Activated CD4-positive, alpha-beta memory T cell treated with anti-CD3 and anti-CD28 coated beads, Interleukin-2, amount 10 ng/mL, durations not matched to agents 7 days and 5 days (primary cell): Measurements from ENCODE around the gene VSIR. TPM values are rescaled to one million over a fixed set of nuclear protein-coding genes. Genes with fewer than 3 reads are reported as not detected.
A peak's percentile ranks its signal among the peaks of the same experiment; 100 is the strongest.

Experiments used
- CTCF ChIA-PET: fragments of 350-600 bp; sonication (Branson Sonifier 250); formaldehyde crosslinking; loops from one replicate; lab custom pipeline; 2021; ENCODE audit warnings: antibody characterized with exemption, inconsistent platforms; lab: Charles Lee
- POLR2A ChIA-PET: fragments of 350-600 bp; sonication (Branson Sonifier 250); formaldehyde crosslinking; loops from one replicate; lab custom pipeline; 2021; ENCODE audit warnings: antibody characterized with exemption; lab: Charles Lee
- DNase-seq: peaks from one replicate; pipeline ENCODE4 v3.0.0-alpha.2; 2020
- H3K27ac Mint-ChIP-seq: one replicate; pipeline ENCODE4 v1.8.0; 2021; ENCODE audit warnings: mild to moderate bottlenecking, mixed read lengths
- H3K27me3 Mint-ChIP-seq: one replicate; pipeline ENCODE4 v1.8.0; 2021; ENCODE audit warnings: mixed read lengths
- H3K36me3 Mint-ChIP-seq: one replicate; pipeline ENCODE4 v1.8.0; 2021; ENCODE audit warnings: low read depth, mixed read lengths
- H3K4me1 Mint-ChIP-seq: one replicate; pipeline ENCODE4 v1.8.0; 2021; ENCODE audit warnings: mixed read lengths
- H3K4me3 Mint-ChIP-seq: one replicate; pipeline ENCODE4 v1.8.0; 2021; ENCODE audit warnings: mild to moderate bottlenecking, mixed read lengths
- H3K9me3 Mint-ChIP-seq: one replicate; pipeline ENCODE4 v1.8.0; 2021; ENCODE audit warnings: mixed read lengths
- total RNA-seq, 2 experiments: library from RNA; stranded (reverse); gene quantifications; one replicate each; pipeline ENCODE4 v1.2.3, GENCODE V29; 2021

VSIR gene
- total RNA-seq, 2 experiments from 2014 or later, result 109 TPM

DNA sequence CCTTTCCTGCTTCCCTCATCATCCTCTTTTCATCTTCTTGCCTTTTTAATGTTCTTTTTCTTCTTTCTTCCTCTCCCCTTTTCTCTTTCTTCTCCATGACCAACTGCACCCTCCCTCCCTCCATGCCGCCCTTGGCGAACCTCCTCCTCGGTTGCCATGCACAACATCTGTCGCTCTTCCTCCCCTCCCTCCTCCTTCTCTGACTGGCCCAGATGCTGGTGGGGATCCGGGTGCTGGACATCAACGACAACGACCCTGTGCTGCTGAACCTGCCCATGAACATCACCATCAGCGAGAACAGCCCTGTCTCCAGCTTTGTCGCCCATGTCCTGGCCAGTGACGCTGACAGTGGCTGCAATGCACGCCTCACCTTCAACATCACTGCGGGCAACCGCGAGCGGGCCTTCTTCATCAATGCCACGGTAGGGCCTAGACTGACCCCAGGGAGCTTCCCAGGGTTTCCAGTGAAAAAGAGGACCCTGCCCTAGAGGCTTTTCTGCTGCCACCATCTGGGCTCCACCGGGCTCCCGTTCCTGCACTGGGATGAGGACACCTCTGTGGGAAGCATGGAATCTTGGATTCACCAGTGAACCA lies 11.5 kb upstream of the VSIR start:
- Mint-ChIP-seq H3K27me3 (peaks cover 3% of the 10 kb centered on the region), H3K4me1 (peaks cover 17% of the 10 kb centered on the region), H3K27ac (no peak overlapping the region), H3K9me3 (no peaks in the 10 kb centered on the region), H3K36me3 (no peaks in the 10 kb centered on the region), H3K4me3 (no peak overlapping the region)
- ChIA-PET POLR2A (no interaction called here), CTCF (no interaction called here)
- no peak for DNase-seq

- no peak for DNase-seq
- Mint-ChIP-seq H3K36me3 (no peaks in the 10 kb centered on the region), H3K27me3 (peaks cover 3% of the 10 kb centered on the region), H3K4me1 (peaks cover 23% of the 10 kb centered on the region), H3K27ac (no peak overlapping the region), H3K9me3 (no peaks in the 10 kb centered on the region), H3K4me3 (no peak overlapping the region)
- POLR2A ChIA-PET, result no interaction called here
- CTCF ChIA-PET, result interaction anchor here (1.9 kb wide), 1 partner anchor 11 kb away, joined by 5 read pairs; the partner anchor contains the start of gene VSIR
These were observed 10.8 kb upstream of the VSIR start for GRCh38 chr10:71783917-71784678.

- POLR2A ChIA-PET, result interaction anchor here (1.3 kb wide), 1 partner anchor 10 kb away, joined by 3 read pairs; the partner anchor contains the start of gene VSIR
- H3K27ac Mint-ChIP-seq, result no peak overlapping the region
- no peak overlapping the region for H3K4me3 Mint-ChIP-seq
- H3K4me1 Mint-ChIP-seq, result peaks cover 29% of the 10 kb centered on the region
- peaks cover 3% of the 10 kb centered on the region for H3K27me3 Mint-ChIP-seq
- no peak for DNase-seq
- CTCF ChIA-PET, result interaction anchor here (0.6 to 1.9 kb wide), 2 partner anchors 10 to 118 kb away, joined by 3 to 5 read pairs; partner anchors contain the start of gene VSIR
- no peaks in the 10 kb centered on the region for H3K9me3 Mint-ChIP-seq
- H3K36me3 Mint-ChIP-seq, result no peaks in the 10 kb centered on the region
These were observed 9.7 kb upstream of the VSIR start for GRCh38 chr10:71782917-71783490.

GRCh38 chr10:71782221-71782916 lies 9.0 kb upstream of the VSIR start:
- Mint-ChIP-seq H3K4me1 (peaks cover 34% of the 10 kb centered on the region), H3K27me3 (peaks cover 2% of the 10 kb centered on the region), H3K36me3 (peaks cover 2% of the 10 kb centered on the region), H3K4me3 (no peak overlapping the region), H3K9me3 (peaks cover 4% of the 10 kb centered on the region), H3K27ac (no peak overlapping the region)
- ChIA-PET POLR2A (interaction anchor here (1.3 kb wide), 1 partner anchor 10 kb away, joined by 3 read pairs; the partner anchor contains the start of gene VSIR), CTCF (interaction anchor here (0.6 to 1.9 kb wide), 2 partner anchors 9 to 117 kb away, joined by 3 to 5 read pairs; partner anchors contain the start of gene VSIR)
- no peak for DNase-seq

- H3K4me1 Mint-ChIP-seq, result peaks cover 50% of the 10 kb centered on the region
- peaks cover 5% of the 10 kb centered on the region for H3K9me3 Mint-ChIP-seq
- ChIA-PET CTCF (interaction anchor here (0.8 to 2.2 kb wide), 2 partner anchors 31 to 83 kb away, joined by 3 to 5 read pairs; no protein-coding TSS in a partner anchor), POLR2A (no interaction called here)
- no peak overlapping the region for H3K4me3 Mint-ChIP-seq
- H3K27me3 Mint-ChIP-seq, result no peaks in the 10 kb centered on the region
- H3K27ac Mint-ChIP-seq, result no peak overlapping the region
- H3K36me3 Mint-ChIP-seq, result peaks cover 3% of the 10 kb centered on the region
- DNase-seq, result no peak
These were observed 7.4 kb upstream of the VSIR start for GRCh38 chr10:71780719-71781118.

- Mint-ChIP-seq H3K9me3 (peaks cover 5% of the 10 kb centered on the region), H3K36me3 (peaks cover 3% of the 10 kb centered on the region), H3K27me3 (no peaks in the 10 kb centered on the region), H3K27ac (no peak overlapping the region), H3K4me3 (no peak overlapping the region), H3K4me1 (peaks cover 56% of the 10 kb centered on the region)
- ChIA-PET POLR2A (interaction anchor here (1.3 kb wide), 1 partner anchor 82 kb away, joined by 3 read pairs; no protein-coding TSS in a partner anchor), CTCF (interaction anchor here (2.2 kb wide), 1 partner anchor 31 kb away, joined by 5 read pairs; no protein-coding TSS in a partner anchor)
- no peak for DNase-seq
These were observed 6.8 kb upstream of the VSIR start for GRCh38 chr10:71780156-71780555.

DNA sequence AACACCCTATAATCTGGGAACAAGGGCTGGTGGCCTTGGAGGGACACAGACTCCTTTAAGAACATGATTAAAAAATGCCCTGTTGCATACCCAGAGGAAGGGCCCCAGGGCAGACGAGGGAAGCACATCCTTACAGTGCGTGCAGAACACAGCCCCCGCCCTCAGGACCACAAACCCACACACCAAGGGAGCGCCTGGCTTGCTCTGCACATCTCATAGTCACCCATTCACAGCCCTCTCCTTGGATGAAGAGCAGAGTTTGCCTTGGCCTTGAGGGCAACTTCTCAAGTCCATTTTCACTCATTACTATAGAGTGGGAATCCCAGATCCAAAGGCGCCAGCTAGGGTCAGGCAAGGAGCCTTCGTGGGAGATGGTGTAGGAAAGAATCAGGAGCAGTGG lies 6.3 kb upstream of the VSIR start:
- Mint-ChIP-seq H3K4me1 (peaks cover 60% of the 10 kb centered on the region), H3K36me3 (peaks cover 3% of the 10 kb centered on the region), H3K4me3 (no peak overlapping the region), H3K9me3 (peaks cover 5% of the 10 kb centered on the region), H3K27me3 (no peaks in the 10 kb centered on the region), H3K27ac (peak overlapping the region; percentile 61)
- ChIA-PET CTCF (interaction anchor here (2.2 kb wide), 1 partner anchor 32 kb away, joined by 5 read pairs; no protein-coding TSS in a partner anchor), POLR2A (interaction anchor here (1.3 kb wide), 1 partner anchor 81 kb away, joined by 3 read pairs; no protein-coding TSS in a partner anchor)
- DNase-seq, result peak; percentile 62

- Mint-ChIP-seq H3K27me3 (no peaks in the 10 kb centered on the region), H3K9me3 (peaks cover 5% of the 10 kb centered on the region), H3K36me3 (peaks cover 3% of the 10 kb centered on the region), H3K4me3 (no peak overlapping the region), H3K4me1 (peaks cover 70% of the 10 kb centered on the region), H3K27ac (no peak overlapping the region)
- ChIA-PET POLR2A (no interaction called here), CTCF (no interaction called here)
- no peak for DNase-seq
These were observed 4.9 kb upstream of the VSIR start for GRCh38 chr10:71778071-71778825.

DNA sequence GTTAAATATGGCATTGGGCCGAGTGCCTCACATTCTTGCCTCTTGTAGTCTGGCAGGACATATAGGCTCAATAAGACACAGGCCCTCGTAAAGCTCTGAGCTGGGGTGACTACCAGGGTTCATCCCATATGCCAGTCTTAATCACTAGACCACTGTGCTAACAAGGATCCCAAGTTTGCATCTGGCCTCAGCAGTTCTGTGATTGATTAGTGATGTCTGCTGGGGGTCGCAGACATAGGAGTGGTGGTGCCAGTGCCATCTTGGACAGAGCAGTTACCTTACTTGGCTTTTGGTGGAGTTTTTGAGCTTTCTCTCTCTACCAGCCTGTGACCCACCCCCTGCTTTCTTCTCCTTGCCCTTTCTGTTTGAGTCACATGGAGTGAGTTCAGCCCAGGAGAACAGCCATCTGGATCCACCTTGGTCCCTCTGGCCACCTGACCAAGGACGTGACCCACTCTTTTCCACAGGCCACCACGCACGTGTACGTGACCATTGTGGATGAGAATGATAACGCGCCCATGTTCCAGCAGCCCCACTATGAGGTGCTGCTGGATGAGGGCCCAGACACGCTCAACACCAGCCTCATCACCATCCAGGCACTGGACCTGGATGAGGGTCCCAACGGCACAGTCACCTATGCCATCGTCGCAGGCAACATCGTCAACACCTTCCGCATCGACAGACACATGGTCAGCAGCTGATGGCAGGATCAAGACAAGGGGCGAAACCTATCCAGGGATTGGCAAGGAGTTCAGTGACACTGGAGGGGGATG lies 4.1 kb upstream of the VSIR start:
- H3K27me3 Mint-ChIP-seq, result no peaks in the 10 kb centered on the region
- no peak overlapping the region for H3K27ac Mint-ChIP-seq
- no peak overlapping the region for H3K4me3 Mint-ChIP-seq
- ChIA-PET CTCF (interaction anchor here (1.3 kb wide), 1 partner anchor 79 kb away, joined by 5 read pairs; no protein-coding TSS in a partner anchor), POLR2A (interaction anchor here (0.7 kb wide), 1 partner anchor 10 kb away, joined by 3 read pairs; no protein-coding TSS in a partner anchor)
- DNase-seq, result no peak
- peaks cover 3% of the 10 kb centered on the region for H3K36me3 Mint-ChIP-seq
- H3K9me3 Mint-ChIP-seq, result peaks cover 5% of the 10 kb centered on the region
- peaks cover 67% of the 10 kb centered on the region for H3K4me1 Mint-ChIP-seq

- no peaks in the 10 kb centered on the region for H3K27me3 Mint-ChIP-seq
- H3K4me1 Mint-ChIP-seq, result peaks cover 74% of the 10 kb centered on the region
- no peak for DNase-seq
- peaks cover 12% of the 10 kb centered on the region for H3K36me3 Mint-ChIP-seq
- no peak overlapping the region for H3K4me3 Mint-ChIP-seq
- POLR2A ChIA-PET, result interaction anchor here (5.9 to 6.1 kb wide), 2 partner anchors 29 to 81 kb away, joined by 57 to 65 read pairs; no protein-coding TSS in a partner anchor
- no peak overlapping the region for H3K27ac Mint-ChIP-seq
- peaks cover 5% of the 10 kb centered on the region for H3K9me3 Mint-ChIP-seq
- CTCF ChIA-PET, result interaction anchor here (1.3 kb wide), 1 partner anchor 78 kb away, joined by 5 read pairs; no protein-coding TSS in a partner anchor
These were observed 3.2 kb upstream of the VSIR start for GRCh38 chr10:71776481-71776925.
